ENCODE data around the gene LRRC7. TPM values are rescaled to one million over a fixed set of nuclear protein-coding genes. Genes with fewer than 3 reads are reported as not detected.
A peak's percentile ranks its signal among the peaks of the same experiment; 100 is the strongest.

LRRC7 gene
- total and polyA plus RNA-seq, 2 experiments from 2014 or later = 1.2 TPM; not detected in 1

DNA sequence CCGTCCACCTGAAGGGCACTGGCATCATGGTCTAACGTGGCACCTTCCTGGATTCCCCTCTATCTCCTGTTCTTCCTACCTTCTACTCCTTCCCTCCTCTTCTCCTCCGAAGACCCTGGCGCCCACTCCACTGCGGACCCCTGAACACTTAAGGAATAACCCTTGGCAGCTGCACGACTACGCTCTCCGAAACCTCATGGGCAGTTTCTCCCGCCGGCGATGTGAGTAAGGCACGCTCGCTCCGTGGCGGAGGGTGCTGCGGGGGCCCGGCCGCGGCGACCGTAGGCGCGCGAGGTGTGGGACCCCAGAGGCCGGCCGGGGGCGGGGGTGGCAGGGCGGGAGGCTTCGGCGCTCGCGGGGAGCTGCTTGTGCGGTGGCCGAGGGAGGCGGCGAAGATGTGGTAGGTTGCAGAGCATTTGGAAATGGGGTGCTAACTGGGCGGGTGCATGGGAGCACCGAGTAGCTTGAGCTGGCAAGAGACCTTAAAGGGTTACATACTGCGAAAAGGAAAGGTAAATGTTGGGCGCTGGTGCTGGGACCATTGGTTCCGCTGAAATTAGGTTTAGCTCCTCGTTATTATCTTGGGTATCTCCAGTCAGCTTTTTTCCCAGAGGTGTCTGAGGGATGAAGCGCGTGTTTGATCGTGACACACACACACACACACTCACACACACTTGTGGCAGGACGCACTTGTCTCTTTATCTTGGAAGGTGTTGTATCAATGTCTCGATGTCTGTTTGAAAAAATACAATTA, 876 bp downstream of the LRRC7 start:
- Mint-ChIP-seq H3K36me3 (ENCODE audit: low read depth) (no peaks in the 10 kb centered on the region; the same call in 2 of the 3 replicates), H3K27ac (no peak overlapping the region), H3K4me3 (peak overlapping the region; percentile 92), H3K9me3 (no peaks in the 10 kb centered on the region; the same call in 2 of the 3 replicates), H3K27me3 (ENCODE audit: insufficient read depth, low read depth, poor library complexity) (peaks cover 46% of the 10 kb centered on the region), H3K4me1 (peaks cover 13% of the 10 kb centered on the region)
- Histone ChIP-seq H3F3A (replicated peaks; ENCODE audit: low read depth) (no peaks in the 10 kb centered on the region), H3K4me3 (peak overlapping the region; percentile 78), H3K36me3 (ENCODE audit: insufficient read depth) (no peaks in the 10 kb centered on the region), H3K4me2 (peak overlapping the region; percentile 93), H3K79me2 (replicated peaks; ENCODE audit: insufficient read depth) (no peaks in the 10 kb centered on the region), H3K27ac (ENCODE audit: low read depth) (no peak overlapping the region), H2AFZ (peak overlapping the region; percentile 99), H3K4me1 (ENCODE audit: insufficient read depth) (peaks cover 14% of the 10 kb centered on the region; the same call in 1 of the 2 replicates), H3K9me2 (ENCODE audit: insufficient read depth) (no peaks in the 10 kb centered on the region), H4K20me1 (replicated peaks; ENCODE audit: insufficient read depth) (no peaks in the 10 kb centered on the region), H3K27me3 (ENCODE audit: insufficient read depth) (peaks cover 75% of the 10 kb centered on the region)
- peak; percentile 26 for ATAC-seq
- peak; percentile 37 for DNase-seq (ENCODE audit: low spot score)
- TF ChIP-seq, protein P1, sequence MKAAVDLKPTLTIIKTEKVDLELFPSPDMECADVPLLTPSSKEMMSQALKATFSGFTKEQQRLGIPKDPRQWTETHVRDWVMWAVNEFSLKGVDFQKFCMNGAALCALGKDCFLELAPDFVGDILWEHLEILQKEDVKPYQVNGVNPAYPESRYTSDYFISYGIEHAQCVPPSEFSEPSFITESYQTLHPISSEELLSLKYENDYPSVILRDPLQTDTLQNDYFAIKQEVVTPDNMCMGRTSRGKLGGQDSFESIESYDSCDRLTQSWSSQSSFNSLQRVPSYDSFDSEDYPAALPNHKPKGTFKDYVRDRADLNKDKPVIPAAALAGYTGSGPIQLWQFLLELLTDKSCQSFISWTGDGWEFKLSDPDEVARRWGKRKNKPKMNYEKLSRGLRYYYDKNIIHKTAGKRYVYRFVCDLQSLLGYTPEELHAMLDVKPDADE (IDR thresholded peaks at IDR 0.05) = no peak

DNA sequence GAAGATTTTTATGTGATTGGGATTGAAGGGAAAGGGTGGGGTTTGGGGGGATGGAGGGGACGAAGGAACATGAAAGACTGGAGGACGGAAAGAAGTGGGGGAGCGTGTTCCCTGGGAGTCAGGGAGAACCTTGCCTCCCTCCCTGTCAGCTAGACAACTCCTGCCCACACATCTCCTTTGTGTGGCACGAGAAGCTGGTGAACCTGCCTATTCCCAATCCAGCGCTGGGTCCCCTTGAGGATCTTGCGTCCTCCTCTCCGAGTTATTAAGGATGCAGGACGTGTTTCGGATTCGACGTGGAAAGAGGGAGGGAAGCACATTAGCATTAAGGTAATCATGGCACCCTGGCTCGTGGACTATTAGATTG, 1.4 kb downstream of the LRRC7 start:
- TF ChIP-seq ZNF331 (CRISPR knock-in tag; IDR thresholded peaks at IDR 0.05; ENCODE audit: low read depth) (no peak), EZH2 (IDR thresholded peaks at IDR 0.05; ENCODE audit: low read depth, unreplicated experiment) (peak; percentile 52)
- Histone ChIP-seq H4K20me1 (replicated peaks; ENCODE audit: insufficient read depth) (no peaks in the 10 kb centered on the region), H3K9me2 (ENCODE audit: insufficient read depth) (no peaks in the 10 kb centered on the region), H2AFZ (peak overlapping the region; percentile 86), H3K4me1 (ENCODE audit: insufficient read depth) (peaks cover 14% of the 10 kb centered on the region; the same call in 1 of the 2 replicates), H3F3A (replicated peaks; ENCODE audit: low read depth) (no peaks in the 10 kb centered on the region), H3K4me3 (peak overlapping the region; percentile 78), H3K27me3 (ENCODE audit: insufficient read depth) (peaks cover 75% of the 10 kb centered on the region), H3K27ac (ENCODE audit: low read depth) (no peak overlapping the region), H3K79me2 (replicated peaks; ENCODE audit: insufficient read depth) (no peaks in the 10 kb centered on the region), H3K4me2 (peak overlapping the region; percentile 93), H3K36me3 (ENCODE audit: insufficient read depth) (no peaks in the 10 kb centered on the region)
- ATAC-seq (no peak), DNase-seq (ENCODE audit: low spot score) (peak; percentile 5)
- no peaks in the 10 kb centered on the region; the same call in 2 of the 3 replicates for H3K36me3 Mint-ChIP-seq (ENCODE audit: low read depth)
- H3K4me3 Mint-ChIP-seq = peak overlapping the region; percentile 92
- H3K4me1 Mint-ChIP-seq = peaks cover 13% of the 10 kb centered on the region
- H3K9me3 Mint-ChIP-seq = no peaks in the 10 kb centered on the region; the same call in 2 of the 3 replicates
- H3K27me3 Mint-ChIP-seq (ENCODE audit: insufficient read depth, low read depth, poor library complexity) = peaks cover 46% of the 10 kb centered on the region
- H3K27ac Mint-ChIP-seq = no peak overlapping the region

DNA sequence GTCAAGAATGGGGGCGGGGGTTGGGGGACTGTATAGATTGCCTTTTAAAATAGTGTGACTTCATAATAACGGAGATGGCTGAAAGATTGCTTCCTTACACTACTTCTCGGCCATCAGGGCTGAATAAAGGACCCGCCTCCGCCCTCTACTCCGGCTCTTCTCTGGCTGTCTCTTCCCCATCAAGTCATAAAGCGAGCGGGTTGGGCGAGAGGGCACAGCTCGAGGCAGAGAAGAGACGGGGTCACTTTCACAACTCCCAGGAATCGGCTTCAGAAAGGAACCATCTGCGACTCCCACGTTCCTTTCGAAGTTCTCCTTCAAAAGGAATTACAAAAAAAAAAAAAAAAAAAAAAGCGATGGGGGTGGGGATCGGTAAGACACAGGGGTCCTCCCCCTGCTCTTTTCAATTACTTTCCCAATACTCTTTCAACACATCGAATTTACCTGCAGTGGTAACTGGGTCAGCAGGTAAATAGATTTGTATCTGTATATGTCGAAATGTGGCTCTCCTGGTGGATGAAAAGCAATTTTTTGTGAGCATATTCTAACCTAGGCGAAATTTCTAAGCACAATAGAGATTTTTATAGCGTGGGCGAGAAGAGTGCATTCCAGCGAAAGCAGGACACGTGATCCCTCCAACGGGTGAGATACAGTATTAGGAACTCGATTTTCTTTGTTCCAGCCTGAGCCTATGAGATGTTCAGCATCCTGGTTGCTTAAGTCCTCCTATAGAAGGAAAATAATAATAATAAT, 2.0 kb downstream of the LRRC7 start:
- H3K36me3 Mint-ChIP-seq (ENCODE audit: low read depth) = no peaks in the 10 kb centered on the region; the same call in 2 of the 3 replicates
- peaks cover 46% of the 10 kb centered on the region for H3K27me3 Mint-ChIP-seq (ENCODE audit: insufficient read depth, low read depth, poor library complexity)
- H3K4me2 ChIP-seq = peak overlapping the region; percentile 93
- H3K36me3 ChIP-seq (ENCODE audit: insufficient read depth) = no peaks in the 10 kb centered on the region
- H3K27ac Mint-ChIP-seq = no peak overlapping the region
- no peaks in the 10 kb centered on the region for H3F3A ChIP-seq (replicated peaks; ENCODE audit: low read depth)
- peak overlapping the region; percentile 78 for H3K4me3 ChIP-seq
- no peak overlapping the region for H3K27ac ChIP-seq (ENCODE audit: low read depth)
- H3K4me3 Mint-ChIP-seq = peak overlapping the region; percentile 92
- peak overlapping the region; percentile 86 for H2AFZ ChIP-seq
- H3K4me1 ChIP-seq (ENCODE audit: insufficient read depth) = peaks cover 14% of the 10 kb centered on the region; the same call in 1 of the 2 replicates
- no peaks in the 10 kb centered on the region; the same call in 2 of the 3 replicates for H3K9me3 Mint-ChIP-seq
- TF ChIP-seq EZH2 (IDR thresholded peaks at IDR 0.05; ENCODE audit: low read depth, unreplicated experiment) = peak; percentile 21
- TF ChIP-seq EZH2phosphoT487 (IDR thresholded peaks at IDR 0.05; ENCODE audit: unreplicated experiment) = no peak
- ATAC-seq = peak; percentile 19
- peak; percentile 52 for DNase-seq (ENCODE audit: low spot score)
- no peaks in the 10 kb centered on the region for H4K20me1 ChIP-seq (replicated peaks; ENCODE audit: insufficient read depth)
- no peaks in the 10 kb centered on the region for H3K79me2 ChIP-seq (replicated peaks; ENCODE audit: insufficient read depth)
- peaks cover 13% of the 10 kb centered on the region for H3K4me1 Mint-ChIP-seq
- H3K27me3 ChIP-seq (ENCODE audit: insufficient read depth) = peaks cover 72% of the 10 kb centered on the region
- no peaks in the 10 kb centered on the region for H3K9me2 ChIP-seq (ENCODE audit: insufficient read depth)
